K562 (cell line): ENCODE data around the gene IGF2BP1. TPM values are rescaled to one million over a fixed set of nuclear protein-coding genes. Genes with fewer than 3 reads are reported as not detected.
A peak's percentile ranks its signal among the peaks of the same experiment; 100 is the strongest.

Source experiments
- ETV5 ChIP-seq: sonication (generic); formaldehyde crosslinking; IDR thresholded peaks from 2 replicates; pipeline ENCODE4 v1.4.0; 2020; ENCODE audit warnings: low read depth, mild to moderate bottlenecking, missing genetic modification reagents
- MEIS2 ChIP-seq: fragments of 450-650 bp; IDR thresholded peaks from 2 replicates; pipeline ENCODE4 v1.6.1; 2014; ENCODE audit warnings: mild to moderate bottlenecking; ENCODE audit not compliant: partially characterized antibody
- MYNN ChIP-seq, 2 experiments: sonication (generic); formaldehyde crosslinking in 1 of 2; IDR thresholded peaks; 2 replicates each; pipeline versions ENCODE4 v1.5.0 to v1.6.1; 2016 to 2020; ENCODE audit warnings: antibody characterized with exemption in 1 of 2, missing genetic modification reagents in 1 of 2
- NR2F6 ChIP-seq: fragments of 450-650 bp; formaldehyde crosslinking; IDR thresholded peaks from 2 replicates; pipeline ENCODE4 v1.4.0; 2020; ENCODE audit warnings: mild to moderate bottlenecking
- SAFB2 ChIP-seq: fragments of 200-400 bp; formaldehyde crosslinking; IDR thresholded peaks from 2 replicates; pipeline ENCODE4 v1.6.1; 2018; ENCODE audit warnings: borderline replicate concordance, low read length, low read depth, moderate library complexity; ENCODE audit not compliant: severe bottlenecking
- SOX6 ChIP-seq: fragments of 450-650 bp; IDR thresholded peaks from 2 replicates; pipeline ENCODE4 v1.6.1; 2014; ENCODE audit warnings: mild to moderate bottlenecking
- SRSF7 ChIP-seq: fragments of 200-400 bp; formaldehyde crosslinking; optimal IDR thresholded peaks from 2 replicates; pipeline ENCODE3; 2017; ENCODE audit warnings: mild to moderate bottlenecking, low read depth, low read length
- TRIM28 ChIP-seq: fragments of 450-650 bp; IDR thresholded peaks from 2 replicates; pipeline ENCODE4 v1.6.1; 2017
- XRCC3 ChIP-seq: fragments of 450-650 bp; IDR thresholded peaks from 2 replicates; pipeline ENCODE4 v1.6.1; 2017; ENCODE audit warnings: mild to moderate bottlenecking, moderate library complexity
- ZBTB12 ChIP-seq: fragments of 250-450 bp; sonication (Bioruptor Pico); IDR thresholded peaks from 2 replicates; pipeline ENCODE4 v1.4.0; 2020
- ZBTB17 ChIP-seq: fragments of 450-650 bp; formaldehyde crosslinking; IDR thresholded peaks from 2 replicates; pipeline ENCODE4 v1.4.0; 2020; ENCODE audit warnings: mild to moderate bottlenecking
- ZC3H8 ChIP-seq: fragments of 450-650 bp; IDR thresholded peaks from 2 replicates; pipeline ENCODE4 v1.6.1; 2017
- ZNF175 ChIP-seq: fragments of 200-800 bp; sonication (Bioruptor generic); IDR thresholded peaks from 2 replicates; pipeline ENCODE4 v1.6.1; 2016; ENCODE audit warnings: low read depth, mild to moderate bottlenecking, missing genetic modification characterization, missing compliant biosample characterization
- ZNF584 ChIP-seq: fragments of 200-800 bp; sonication (Bioruptor generic); IDR thresholded peaks from 2 replicates; pipeline ENCODE4 v1.6.1; 2016; ENCODE audit warnings: low read depth, mild to moderate bottlenecking, missing genetic modification characterization, missing compliant biosample characterization
- ZNF717 ChIP-seq: fragments of 250-450 bp; sonication (Bioruptor Pico); IDR thresholded peaks from 2 replicates; pipeline ENCODE4 v1.5.0; 2021
- ZNF766 ChIP-seq: fragments of 200-800 bp; sonication (Bioruptor generic); conservative IDR thresholded peaks from 2 replicates; pipeline ENCODE4 v1.6.1; 2016; ENCODE audit warnings: missing genetic modification characterization, missing compliant biosample characterization
- polyA plus RNA-seq, 8 experiments: library from polyadenylated mRNA; depleted of rRNA in 4 of 8; stranded (reverse) in 5 of 8; unstranded in 3 of 8; fragments of >200 nt; fragmentation: Nextera tagmentation in 2 of 8; fragmentation: Illumina TruSeq in 1 of 8; extraction: Ambion mirVana in 2 of 8; extraction: Trizol in 1 of 8; gene quantifications; 2 replicates each; pipeline versions ENCODE4 v1.2.1 to v1.2.3, GENCODE V29; 2011 to 2014; ENCODE audit warnings: inconsistent platforms in 1 of 8, missing spikeins in 1 of 8
- total RNA-seq, 7 experiments: library from RNA; depleted of rRNA in 6 of 7; stranded (reverse); fragments of >200 nt in 6 of 7; fragmentation: Illumina TruSeq in 2 of 7; extraction: Trizol in 2 of 7; gene quantifications; 2 replicates each; pipeline versions ENCODE4 v1.2.1 to v1.2.3, GENCODE V29; 2011 to 2021; ENCODE audit warnings: low replicate concordance in 1 of 7
- TF ChIP-seq, protein P1 (sequence below): fragments of 200-800 bp; sonication (Bioruptor generic); IDR thresholded peaks from 2 replicates; pipeline ENCODE4 v1.6.1; 2017; ENCODE audit warnings: missing genetic modification characterization, missing compliant biosample characterization
- TF ChIP-seq, protein P2 (sequence below): fragments of 450-650 bp; formaldehyde crosslinking; conservative IDR thresholded peaks from 2 replicates; pipeline ENCODE4 v1.4.0; 2022; ENCODE audit warnings: mild to moderate bottlenecking, missing genetic modification characterization
- TF ChIP-seq, protein P3 (sequence below), 2 experiments: IDR thresholded peaks; 2 replicates each; pipeline ENCODE4 v1.6.1; 2011; ENCODE audit warnings: borderline replicate concordance in 1 of 2, control low read depth in 1 of 2, low read depth in 1 of 2, low read length in 1 of 2, mild to moderate bottlenecking in 1 of 2, mixed read lengths in 1 of 2, moderate library complexity in 1 of 2; ENCODE audit not compliant: insufficient read depth in 1 of 2, insufficient read length in 1 of 2, poor library complexity in 1 of 2, severe bottlenecking in 1 of 2; ENCODE audit errors: extremely low read depth in 1 of 2
- TF ChIP-seq, protein P4 (sequence below): fragments of 450-650 bp; IDR thresholded peaks from 2 replicates; pipeline ENCODE4 v1.6.1; 2018; ENCODE audit warnings: mild to moderate bottlenecking, low read depth; ENCODE audit not compliant: partially characterized antibody
- TF ChIP-seq, protein P5 (sequence below): sonication (generic); formaldehyde crosslinking; IDR thresholded peaks from 2 replicates; pipeline ENCODE4 v1.8.0; 2022; ENCODE audit warnings: mild to moderate bottlenecking, missing genetic modification reagents

Gene IGF2BP1
- total and polyA plus RNA-seq, 9 of the 15 experiments (the other 6 are each of a cell fraction or from before 2014, with no cell fraction given), result 13.0 to 318 (median 53.6) TPM

- TF ChIP-seq, protein P1, sequence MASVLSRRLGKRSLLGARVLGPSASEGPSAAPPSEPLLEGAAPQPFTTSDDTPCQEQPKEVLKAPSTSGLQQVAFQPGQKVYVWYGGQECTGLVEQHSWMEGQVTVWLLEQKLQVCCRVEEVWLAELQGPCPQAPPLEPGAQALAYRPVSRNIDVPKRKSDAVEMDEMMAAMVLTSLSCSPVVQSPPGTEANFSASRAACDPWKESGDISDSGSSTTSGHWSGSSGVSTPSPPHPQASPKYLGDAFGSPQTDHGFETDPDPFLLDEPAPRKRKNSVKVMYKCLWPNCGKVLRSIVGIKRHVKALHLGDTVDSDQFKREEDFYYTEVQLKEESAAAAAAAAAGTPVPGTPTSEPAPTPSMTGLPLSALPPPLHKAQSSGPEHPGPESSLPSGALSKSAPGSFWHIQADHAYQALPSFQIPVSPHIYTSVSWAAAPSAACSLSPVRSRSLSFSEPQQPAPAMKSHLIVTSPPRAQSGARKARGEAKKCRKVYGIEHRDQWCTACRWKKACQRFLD (CRISPR knock-in tag), result 0 out of 2 replicates have a peak, but pooled peaks have one; percentile 7
- TF ChIP-seq, protein P2, sequence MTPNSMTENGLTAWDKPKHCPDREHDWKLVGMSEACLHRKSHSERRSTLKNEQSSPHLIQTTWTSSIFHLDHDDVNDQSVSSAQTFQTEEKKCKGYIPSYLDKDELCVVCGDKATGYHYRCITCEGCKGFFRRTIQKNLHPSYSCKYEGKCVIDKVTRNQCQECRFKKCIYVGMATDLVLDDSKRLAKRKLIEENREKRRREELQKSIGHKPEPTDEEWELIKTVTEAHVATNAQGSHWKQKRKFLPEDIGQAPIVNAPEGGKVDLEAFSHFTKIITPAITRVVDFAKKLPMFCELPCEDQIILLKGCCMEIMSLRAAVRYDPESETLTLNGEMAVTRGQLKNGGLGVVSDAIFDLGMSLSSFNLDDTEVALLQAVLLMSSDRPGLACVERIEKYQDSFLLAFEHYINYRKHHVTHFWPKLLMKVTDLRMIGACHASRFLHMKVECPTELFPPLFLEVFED (CRISPR knock-in tag), result no peak
- TF ChIP-seq MEIS2 (no peak), ZNF717 (CRISPR knock-in tag) (no peak), MYNN (IDR thresholded peaks at IDR 0.05) (no peak), MYNN (CRISPR knock-in tag; IDR thresholded peaks at IDR 0.05) (no peak), ETV5 (CRISPR knock-in tag) (peak; percentile 44; the same call in 1 of the 2 replicates), ZNF584 (CRISPR knock-in tag) (no peak), SOX6 (no peak), SRSF7 (no peak), ZNF175 (CRISPR knock-in tag) (no peak), ZC3H8 (no peak), XRCC3 (no peak), ZBTB17 (CRISPR knock-in tag) (no peak), SAFB2 (no peak), ZNF766 (CRISPR knock-in tag) (no peak), NR2F6 (no peak), TRIM28 (no peak), ZBTB12 (CRISPR knock-in tag) (no peak)
- TF ChIP-seq, protein P3, sequence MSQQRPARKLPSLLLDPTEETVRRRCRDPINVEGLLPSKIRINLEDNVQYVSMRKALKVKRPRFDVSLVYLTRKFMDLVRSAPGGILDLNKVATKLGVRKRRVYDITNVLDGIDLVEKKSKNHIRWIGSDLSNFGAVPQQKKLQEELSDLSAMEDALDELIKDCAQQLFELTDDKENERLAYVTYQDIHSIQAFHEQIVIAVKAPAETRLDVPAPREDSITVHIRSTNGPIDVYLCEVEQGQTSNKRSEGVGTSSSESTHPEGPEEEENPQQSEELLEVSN (IDR thresholded peaks at IDR 0.05; ENCODE audit: borderline replicate concordance in 1 of 2, extremely low read depth in 1 of 2, insufficient read depth in 1 of 2, insufficient read length in 1 of 2, low read depth in 1 of 2, low read length in 1 of 2, poor library complexity in 1 of 2, severe bottlenecking in 1 of 2), result peak; percentile 39 to 65
- TF ChIP-seq, protein P4, sequence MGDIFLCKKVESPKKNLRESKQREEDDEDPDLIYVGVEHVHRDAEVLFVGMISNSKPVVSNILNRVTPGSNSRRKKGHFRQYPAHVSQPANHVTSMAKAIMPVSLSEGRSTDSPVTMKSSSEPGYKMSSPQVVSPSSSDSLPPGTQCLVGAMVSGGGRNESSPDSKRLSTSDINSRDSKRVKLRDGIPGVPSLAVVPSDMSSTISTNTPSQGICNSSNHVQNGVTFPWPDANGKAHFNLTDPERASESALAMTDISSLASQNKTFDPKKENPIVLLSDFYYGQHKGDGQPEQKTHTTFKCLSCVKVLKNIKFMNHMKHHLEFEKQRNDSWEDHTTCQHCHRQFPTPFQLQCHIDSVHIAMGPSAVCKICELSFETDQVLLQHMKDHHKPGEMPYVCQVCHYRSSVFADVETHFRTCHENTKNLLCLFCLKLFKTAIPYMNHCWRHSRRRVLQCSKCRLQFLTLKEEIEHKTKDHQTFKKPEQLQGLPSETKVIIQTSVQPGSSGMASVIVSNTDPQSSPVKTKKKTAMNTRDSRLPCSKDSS, result no peak
- TF ChIP-seq, protein P5, sequence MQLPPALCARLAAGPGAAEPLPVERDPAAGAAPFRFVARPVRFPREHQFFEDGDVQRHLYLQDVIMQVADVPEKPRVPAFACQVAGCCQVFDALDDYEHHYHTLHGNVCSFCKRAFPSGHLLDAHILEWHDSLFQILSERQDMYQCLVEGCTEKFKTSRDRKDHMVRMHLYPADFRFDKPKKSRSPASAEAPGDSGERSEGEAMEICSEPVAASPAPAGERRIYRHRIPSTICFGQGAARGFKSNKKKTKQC (CRISPR knock-in tag), result no peak
Observed at GRCh38 chr17:48995974-48996721, 1.0 kb upstream of the IGF2BP1 start (continued).
